ENCODE results near the gene DOK4.
A peak's percentile ranks its signal among the peaks of the same experiment; 100 is the strongest.

The DOK4 gene

DNA sequence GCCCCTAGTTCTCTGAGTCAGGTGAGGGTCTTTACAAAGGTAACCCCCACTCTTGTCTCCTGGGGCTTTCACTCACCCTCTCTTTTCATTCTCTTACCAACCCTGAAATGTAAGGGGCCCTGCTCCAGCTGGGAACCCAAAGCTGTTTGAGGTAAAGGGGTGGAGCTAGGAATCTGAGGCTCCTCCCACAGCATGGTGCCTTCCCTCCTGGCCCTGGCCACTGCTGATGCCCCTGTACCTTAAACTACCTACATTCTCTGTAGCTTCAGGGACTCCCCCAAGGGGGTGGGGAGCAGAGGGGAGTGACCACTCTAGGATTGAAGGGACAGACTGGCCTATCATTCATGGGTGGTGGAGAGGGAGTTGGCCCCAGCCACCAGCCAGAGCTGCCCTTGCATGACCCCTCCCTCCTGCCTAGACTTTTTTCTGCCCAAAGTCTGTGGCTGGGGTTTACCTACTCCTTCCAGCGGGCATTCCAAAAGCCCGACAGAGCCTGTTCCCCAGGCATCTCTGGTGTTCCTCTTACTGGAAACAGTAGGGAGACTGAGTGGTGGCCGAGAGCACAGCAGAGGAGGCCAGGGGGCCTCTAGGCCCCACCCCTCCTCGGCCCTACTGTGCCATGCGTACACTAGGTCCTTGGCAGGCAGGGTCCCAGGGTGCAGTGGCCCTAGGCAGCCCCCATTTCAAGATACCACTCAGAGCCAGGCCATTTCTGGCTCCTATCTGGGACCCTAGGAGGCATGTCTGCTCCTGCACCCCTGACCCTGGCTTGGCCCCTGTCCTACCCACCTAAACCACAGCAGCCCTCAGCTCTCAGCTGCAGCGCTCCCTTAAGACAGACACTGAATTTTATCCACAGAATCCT lies 9.5 kb downstream of the DOK4 start:
- no peak for FAIRE-seq
- DNase-seq (ENCODE audit: insufficient read length, low spot score), result no peak
- TF ChIP-seq, protein P1, sequence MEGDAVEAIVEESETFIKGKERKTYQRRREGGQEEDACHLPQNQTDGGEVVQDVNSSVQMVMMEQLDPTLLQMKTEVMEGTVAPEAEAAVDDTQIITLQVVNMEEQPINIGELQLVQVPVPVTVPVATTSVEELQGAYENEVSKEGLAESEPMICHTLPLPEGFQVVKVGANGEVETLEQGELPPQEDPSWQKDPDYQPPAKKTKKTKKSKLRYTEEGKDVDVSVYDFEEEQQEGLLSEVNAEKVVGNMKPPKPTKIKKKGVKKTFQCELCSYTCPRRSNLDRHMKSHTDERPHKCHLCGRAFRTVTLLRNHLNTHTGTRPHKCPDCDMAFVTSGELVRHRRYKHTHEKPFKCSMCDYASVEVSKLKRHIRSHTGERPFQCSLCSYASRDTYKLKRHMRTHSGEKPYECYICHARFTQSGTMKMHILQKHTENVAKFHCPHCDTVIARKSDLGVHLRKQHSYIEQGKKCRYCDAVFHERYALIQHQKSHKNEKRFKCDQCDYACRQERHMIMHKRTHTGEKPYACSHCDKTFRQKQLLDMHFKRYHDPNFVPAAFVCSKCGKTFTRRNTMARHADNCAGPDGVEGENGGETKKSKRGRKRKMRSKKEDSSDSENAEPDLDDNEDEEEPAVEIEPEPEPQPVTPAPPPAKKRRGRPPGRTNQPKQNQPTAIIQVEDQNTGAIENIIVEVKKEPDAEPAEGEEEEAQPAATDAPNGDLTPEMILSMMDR (IDR thresholded peaks at IDR 0.05; ENCODE audit: insufficient read depth, missing control alignments), result no peak

DNA sequence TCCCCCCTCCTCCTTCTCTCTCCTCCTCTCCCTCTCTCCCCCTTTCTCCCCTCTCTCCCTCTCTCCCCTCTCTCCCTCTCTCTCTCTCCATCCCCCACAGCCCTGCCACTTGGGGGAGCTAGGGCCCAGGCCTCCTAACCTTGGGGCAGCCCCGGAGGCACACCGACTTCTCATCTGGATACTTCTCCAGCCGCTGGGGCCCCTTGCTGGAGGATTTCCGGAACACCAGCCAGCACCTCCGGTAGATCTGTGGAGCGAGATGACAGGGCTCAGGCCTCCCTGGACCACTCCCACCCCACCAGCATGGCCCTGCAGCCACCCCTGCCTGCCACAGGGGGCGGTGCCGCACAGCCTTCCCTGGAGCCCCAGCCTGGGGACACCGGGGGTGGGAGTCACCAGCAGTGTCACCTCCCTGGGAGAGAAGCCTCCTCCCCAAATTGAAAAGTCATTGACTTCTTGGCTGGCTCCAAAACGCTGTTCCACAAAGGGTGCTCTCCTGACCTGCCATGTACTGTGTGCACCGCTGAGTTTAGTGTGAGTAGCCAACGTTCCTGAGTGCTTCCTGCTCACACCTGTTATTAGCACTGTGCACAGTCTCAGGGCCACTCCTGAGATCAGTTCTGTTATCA lies 10.5 kb downstream of the DOK4 start:
- TF ChIP-seq, protein P1 (IDR thresholded peaks at IDR 0.05; ENCODE audit: insufficient read depth, missing control alignments), result peak; percentile 37
- DNase-seq (ENCODE audit: insufficient read length, low spot score) (no peak), FAIRE-seq (no peak)

DNA sequence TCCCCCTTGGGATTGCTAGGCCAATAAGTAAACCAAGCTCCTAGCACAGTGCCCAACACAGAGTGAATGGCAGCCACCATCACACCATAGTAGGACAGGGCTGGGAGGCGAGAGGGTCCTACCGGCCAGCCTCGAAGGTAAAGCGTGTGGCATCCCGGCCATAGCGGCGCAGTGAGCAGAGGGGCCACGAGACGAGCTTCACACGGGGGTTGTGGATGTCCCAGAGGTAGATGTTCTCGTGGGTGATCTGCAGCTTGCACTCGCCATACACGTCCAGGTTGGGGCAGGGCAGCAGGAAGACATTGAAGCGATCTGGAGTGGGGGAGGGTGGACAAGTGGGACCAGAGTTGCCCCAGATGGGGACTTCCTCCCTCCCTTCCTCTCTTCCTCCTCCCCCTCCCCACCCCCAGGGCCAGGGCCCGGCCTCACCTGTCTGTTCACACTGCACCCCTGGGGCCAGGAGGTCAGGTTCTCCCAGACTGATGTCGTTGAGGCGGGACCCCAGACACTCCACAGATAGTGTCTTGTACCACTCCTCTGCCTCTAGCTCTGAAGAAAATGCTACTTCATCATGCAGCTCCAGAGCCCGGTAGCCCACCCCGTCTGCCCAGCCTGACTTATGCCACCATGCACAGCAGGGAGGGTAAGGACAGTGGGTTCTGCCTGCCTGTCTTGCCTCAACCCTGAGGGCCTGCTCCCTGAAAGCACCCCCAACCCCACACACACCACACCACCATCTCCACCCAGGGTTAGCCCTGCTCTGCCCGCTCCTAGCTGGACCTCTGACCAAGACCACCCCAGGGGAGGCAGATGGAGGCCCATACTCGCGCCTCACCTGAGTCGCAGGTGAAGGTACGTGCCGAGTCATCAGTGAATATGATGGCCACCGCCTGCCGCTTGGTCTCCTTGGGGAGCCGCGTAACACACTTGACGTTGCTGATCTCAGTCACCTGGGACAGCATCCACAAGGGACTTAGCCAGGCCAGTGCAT lies 11.3 kb downstream of the DOK4 start:
- no peak for FAIRE-seq
- DNase-seq (ENCODE audit: insufficient read length, low spot score), result no peak
- TF ChIP-seq, protein P1 (IDR thresholded peaks at IDR 0.05; ENCODE audit: insufficient read depth, missing control alignments), result no peak

DNA sequence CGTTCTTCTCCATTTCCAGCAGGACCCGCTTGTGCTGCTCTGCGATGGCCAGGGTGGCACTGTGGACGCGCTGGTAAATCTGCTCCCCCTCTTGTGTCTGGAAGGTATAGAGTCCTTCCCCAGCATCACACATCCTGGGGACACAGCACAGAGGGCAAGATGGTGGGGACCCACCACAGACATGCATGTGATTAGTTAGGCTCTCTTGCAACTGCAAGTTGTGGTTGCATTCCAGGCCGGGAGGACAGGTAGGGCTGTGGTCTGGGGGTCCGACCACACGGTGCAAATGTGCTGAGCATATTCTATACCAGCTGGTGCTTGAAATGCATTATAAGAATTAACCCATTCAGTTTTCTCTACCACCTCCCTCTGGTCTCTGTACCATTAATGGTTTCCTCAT lies 12.4 kb downstream of the DOK4 start:
- FAIRE-seq, result no peak

DNA sequence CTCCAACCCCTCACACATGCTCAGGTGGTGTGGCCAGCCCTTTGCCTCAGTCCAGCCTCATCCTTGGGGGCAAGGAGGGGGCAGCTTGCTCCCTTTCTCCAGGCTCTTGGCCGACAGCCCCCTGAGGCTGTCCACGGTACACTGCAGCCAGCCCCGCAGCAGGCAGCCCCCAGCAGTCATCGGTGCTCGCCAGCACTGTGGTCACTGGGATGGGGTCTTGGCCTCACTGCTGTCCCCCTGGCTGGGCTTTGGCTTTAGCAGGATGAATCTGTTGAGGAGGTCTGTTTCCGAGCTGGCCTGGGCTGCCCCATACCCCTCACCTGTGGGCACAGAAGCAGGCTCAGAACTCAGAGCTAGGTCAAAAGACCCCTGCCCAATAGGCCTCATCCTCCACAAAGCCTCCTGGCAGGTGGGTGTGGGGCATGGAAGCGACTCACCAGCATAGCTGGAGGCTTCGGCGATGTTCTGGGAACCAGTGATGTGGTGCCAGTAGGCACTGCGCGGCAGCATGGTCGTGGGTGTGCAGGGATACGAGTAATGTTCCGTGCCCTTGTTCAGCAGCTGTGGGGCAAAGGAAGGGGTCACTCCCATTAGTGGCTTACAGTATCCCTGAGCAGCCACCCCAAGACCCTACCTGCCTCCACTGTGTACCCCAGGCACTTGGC lies 13.0 kb downstream of the DOK4 start:
- DNase-seq (ENCODE audit: insufficient read length, low spot score), result no peak
- TF ChIP-seq, protein P1 (IDR thresholded peaks at IDR 0.05; ENCODE audit: insufficient read depth, missing control alignments), result no peak
- FAIRE-seq, result no peak

More for the DNA sequence above, 12.4 kb downstream of the DOK4 start:
- TF ChIP-seq, protein P1 (IDR thresholded peaks at IDR 0.05; ENCODE audit: insufficient read depth, missing control alignments), result no peak
- DNase-seq (ENCODE audit: insufficient read length, low spot score), result no peak

DNA sequence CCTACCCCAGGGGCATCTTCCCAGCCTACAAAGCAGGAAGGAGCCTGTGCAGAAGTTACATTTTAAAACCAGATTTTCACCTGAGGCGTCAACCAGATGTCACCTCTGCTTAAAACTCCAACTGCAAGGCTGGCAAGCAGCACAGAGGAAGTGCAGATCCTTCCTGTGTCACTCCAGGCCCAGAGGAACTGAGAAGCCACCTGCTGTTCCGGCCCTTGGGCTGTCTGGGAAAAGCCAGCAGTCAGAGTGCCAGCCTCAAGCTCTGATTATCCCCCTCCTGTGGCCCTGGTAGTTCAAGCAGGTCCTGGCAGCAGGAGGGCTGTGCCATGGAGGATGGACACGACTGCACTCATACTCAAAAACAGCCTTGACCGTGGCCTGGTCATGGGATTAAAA lies 13.6 kb downstream of the DOK4 start:
- TF ChIP-seq, protein P1 (IDR thresholded peaks at IDR 0.05; ENCODE audit: insufficient read depth, missing control alignments), result no peak
- FAIRE-seq, result no peak
- DNase-seq (ENCODE audit: insufficient read length, low spot score), result no peak

Measured in D721Med (cell line).